Stimulated activated CD4-positive, alpha-beta T cell treated with anti-CD3 and anti-CD28 coated beads, TNF-alpha, amount 100 ng/mL, for 48 hours (primary cell): ENCODE results near the gene CD58.

Experiments used
- DNase-seq, 3 donors: peaks; one replicate each; pipeline ENCODE4 v3.0.0-alpha.2; 2020; ENCODE audit warnings: low read depth in 3 of 3

The CD58 gene

GRCh38 chr1:116540088-116540487 is 30.7 kb downstream of the CD58 start:
- no peak for DNase-seq

- DNase-seq = no peak
Measured at GRCh38 chr1:116538544-116538943, 32.3 kb downstream of the CD58 start.

- DNase-seq = no peak
Measured at GRCh38 chr1:116537898-116538297, 32.9 kb downstream of the CD58 start.

- no peak for DNase-seq
Measured at GRCh38 chr1:116537040-116537831, 33.6 kb downstream of the CD58 start.

- DNase-seq = no peak
Measured at GRCh38 chr1:116534014-116534739, 36.6 kb downstream of the CD58 start.

- no peak for DNase-seq
Measured at GRCh38 chr1:116533429-116533820, 37.4 kb downstream of the CD58 start.

- no peak for DNase-seq
Measured at GRCh38 chr1:116532671-116533428, 38.0 kb downstream of the CD58 start.

- DNase-seq = no peak
Measured at GRCh38 chr1:116531917-116532316, 38.9 kb downstream of the CD58 start.

DNA sequence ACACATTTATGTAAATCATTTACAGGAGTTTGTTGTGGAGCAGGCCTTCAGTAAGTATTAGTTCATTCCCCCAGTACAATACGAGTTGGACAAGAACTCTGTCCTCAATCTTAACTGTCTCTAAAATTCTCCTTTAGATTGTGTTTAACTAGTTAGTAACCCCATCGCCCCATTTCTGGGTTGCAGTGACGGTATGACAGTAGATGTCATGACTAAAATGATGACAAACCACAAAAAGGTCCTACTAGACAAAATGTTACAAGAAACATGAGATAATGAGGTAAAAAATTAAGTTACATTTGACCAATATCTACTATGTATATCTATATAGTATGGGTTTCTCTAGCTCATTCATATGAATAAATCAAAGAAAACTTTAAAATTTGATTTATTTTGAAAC is 41.1 kb downstream of the CD58 start:
- no peak for DNase-seq

DNA sequence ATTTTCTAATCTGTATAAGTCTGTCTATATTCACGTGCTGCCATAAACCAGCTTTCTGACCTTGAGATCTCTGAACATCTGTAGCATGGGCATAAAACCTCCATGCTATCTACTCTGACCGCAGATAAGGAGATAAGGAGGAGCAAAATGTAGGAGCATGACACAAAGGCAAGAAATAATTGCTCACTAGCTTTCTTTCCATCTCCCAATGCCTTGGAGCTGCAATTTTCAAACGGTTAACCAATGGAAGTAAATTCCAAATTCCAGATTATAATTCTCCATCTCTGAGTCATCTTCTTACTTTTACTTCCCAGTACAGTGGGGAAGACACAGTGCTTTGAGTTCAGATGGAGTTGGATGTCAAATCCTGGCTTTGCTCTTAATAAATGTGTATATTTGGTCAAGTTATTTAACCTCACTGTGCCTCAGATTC is 41.6 kb downstream of the CD58 start:
- no peak for DNase-seq

DNA sequence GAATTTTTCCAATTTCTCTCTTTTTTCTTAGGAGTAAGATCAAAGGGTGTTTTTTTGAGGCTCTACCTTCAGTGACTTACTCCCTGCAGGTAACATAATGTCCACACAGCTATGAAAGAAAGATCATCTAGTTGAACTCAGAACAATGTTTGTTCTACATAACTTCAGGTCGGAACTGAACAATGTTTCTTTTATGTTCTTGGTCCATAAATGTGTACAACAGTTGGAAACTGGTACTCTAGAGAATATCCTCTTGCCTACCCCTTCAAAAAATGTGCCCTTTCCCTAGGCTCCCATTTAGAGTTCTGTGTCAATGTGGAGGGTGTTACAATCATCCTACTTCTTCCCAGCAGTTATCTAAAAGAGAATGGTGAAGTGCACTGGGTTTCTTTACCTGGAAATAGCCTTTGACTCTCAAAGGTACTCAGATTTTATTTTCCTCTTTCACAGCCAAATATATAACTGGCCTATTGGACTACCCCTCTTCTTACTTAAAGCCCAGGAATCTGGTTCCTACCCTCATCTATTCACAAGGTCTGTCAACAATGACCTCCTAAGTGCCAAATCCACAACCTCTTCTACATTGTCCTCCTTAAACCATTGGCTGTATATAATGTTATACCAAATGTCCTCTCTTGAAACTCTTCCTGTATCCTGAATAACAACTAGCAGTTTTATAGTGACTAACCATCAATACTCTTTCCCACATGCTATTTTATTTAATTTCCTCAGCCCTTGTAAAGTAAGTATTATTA is 42.3 kb downstream of the CD58 start:
- DNase-seq = no peak

GRCh38 chr1:116525440-116525839 is 45.4 kb downstream of the CD58 start:
- no peak for DNase-seq

- no peak for DNase-seq
Measured at GRCh38 chr1:116521186-116521585, 49.6 kb downstream of the CD58 start.

DNA sequence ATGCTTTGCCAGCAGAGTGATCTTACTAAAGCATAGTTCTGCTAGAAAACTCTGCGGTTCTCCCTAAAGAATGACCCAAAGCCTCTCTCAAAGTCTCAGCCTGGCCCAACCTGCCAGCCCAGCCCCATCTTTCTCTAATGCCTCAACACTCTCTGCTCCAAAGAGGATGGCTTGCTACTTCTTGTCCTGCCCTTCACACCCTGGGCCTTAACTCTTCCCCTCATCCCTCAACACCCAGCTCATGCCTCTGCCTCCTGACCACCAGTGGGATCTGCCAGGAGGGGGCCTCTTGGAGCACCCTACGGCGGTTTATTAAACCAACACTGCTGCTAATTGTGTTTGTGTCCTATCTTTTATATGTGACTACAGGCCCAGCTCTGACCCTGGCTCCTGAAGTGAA is 52.4 kb downstream of the CD58 start:
- DNase-seq = no peak

GRCh38 chr1:116516631-116517030 is 54.2 kb downstream of the CD58 start:
- DNase-seq = no peak

GRCh38 chr1:116515702-116516101 is 55.1 kb downstream of the CD58 start:
- no peak for DNase-seq

- peak in 2 of 3 donors; percentile 49 to 60 for DNase-seq
Measured at GRCh38 chr1:116514708-116515525, 55.9 kb downstream of the CD58 start.

DNA sequence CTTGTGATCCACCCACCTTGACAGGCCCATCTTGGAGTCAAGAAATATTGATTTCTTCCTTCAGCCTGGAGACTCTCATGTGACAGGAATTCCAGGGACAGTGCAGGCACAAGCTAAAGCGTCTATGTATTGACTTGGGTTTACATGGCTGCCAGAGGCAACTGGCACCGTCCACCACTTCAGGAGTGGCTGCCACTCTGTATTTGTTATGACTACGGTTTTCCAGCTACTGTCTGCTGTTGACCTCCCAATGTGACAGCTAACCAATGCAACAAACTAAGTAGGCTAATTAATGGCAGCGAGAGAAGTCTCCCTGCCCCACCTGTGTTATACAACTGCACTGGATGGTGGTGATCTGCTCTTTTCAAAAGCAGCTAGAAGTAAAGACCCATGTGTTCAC is 56.9 kb downstream of the CD58 start:
- DNase-seq = no peak

DNA sequence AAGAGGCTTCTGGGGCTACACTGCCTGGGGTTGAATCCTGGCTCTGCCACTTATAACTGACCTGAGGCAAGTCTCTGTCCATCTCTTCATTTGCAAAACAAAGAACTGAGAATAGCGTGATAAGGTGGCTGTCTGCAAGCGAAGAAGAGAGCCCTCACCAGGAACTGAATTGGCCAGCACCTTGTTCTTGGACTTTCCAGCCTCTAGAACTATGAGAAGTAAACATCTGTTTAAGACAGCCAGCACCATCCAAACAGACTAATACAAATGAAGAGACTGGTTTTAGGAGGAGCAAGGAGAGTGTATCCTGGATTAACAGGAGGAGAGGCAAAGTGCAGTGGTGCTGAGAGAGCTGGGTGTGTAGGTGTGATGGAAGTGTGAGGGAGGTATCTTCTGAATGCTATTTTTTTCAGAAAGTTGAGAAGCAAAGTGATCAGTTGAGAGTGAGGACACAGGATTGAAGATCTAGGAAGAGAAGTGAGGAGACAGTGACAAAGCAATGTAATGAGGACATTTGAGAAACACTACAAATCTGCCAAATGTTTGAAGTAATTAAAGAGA is 59.3 kb downstream of the CD58 start:
- no peak for DNase-seq

DNA sequence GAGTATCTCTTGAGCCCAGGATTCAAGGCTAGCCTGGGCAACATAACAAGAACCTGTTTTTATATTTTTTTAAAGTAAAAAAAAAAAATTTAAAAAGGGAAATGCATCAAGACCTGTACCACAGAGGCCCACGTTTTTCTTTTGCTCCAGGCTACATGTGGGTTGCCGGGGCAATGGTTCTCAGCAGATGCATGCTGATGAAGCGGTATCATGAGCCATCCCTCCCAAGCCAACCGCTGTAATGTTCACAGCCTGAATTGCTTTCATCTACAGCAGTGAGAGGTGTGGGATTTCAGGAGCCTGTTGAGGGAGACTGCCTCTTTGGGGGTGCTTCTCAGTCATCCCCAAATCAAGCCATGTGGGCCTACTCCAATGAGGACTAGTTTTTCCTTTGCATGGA is 60.5 kb downstream of the CD58 start:
- no peak for DNase-seq
